Placental pericyte (primary cell): ENCODE measurements around the gene MORN2. TPM values are rescaled to one million over a fixed set of nuclear protein-coding genes. Genes with fewer than 3 reads are reported as not detected.

ENCODE experiments used
- small RNA-seq: library from RNA; depleted of rRNA; stranded (forward); fragments of <200 nt; gene quantifications from one replicate; pipeline ENCODE3, GENCODE V24; 2012; ENCODE audit warnings: low replicate concordance
- total RNA-seq: library from RNA; depleted of rRNA; stranded (reverse); fragments of >200 nt; gene quantifications from 2 replicates; pipeline ENCODE4 v1.2.3, GENCODE V29; 2012

The MORN2 gene
- total RNA-seq, result 6.3 and 8.9 TPM in 2 replicates

GRCh38 chr2:38875576-38876367, at the start of gene MORN2, which contains the start of gene DHX57:
TSS of gene MORN2 (plus strand) at chr2:38875976.
TSS of gene DHX57 (minus strand) at chr2:38875934. CDS start at chr2:38868405, 7,529 bp downstream.

GRCh38 chr2:38889575-38889974, 13.8 kb downstream of the MORN2 start, which contains the start of gene ARHGEF33:
TSS of gene ARHGEF33 (plus strand) at chr2:38889875. CDS start at chr2:38919448, 29,573 bp downstream.

Small RNAs within 50 kb of the gene (small RNA-seq; reads per million reads assigned to genes)
- not detected for gene RNU6-851P

Other genes starting within 250 kb of the MORN2 start
- gene GALM, start 209.9 kb upstream of the MORN2 start, total RNA-seq, result 18.3 and 18.8 TPM in 2 replicates
- gene SRSF7, start 124.6 kb upstream of the MORN2 start, total RNA-seq, result 101 and 134 TPM in 2 replicates
- gene GEMIN6, start 97.8 kb upstream of the MORN2 start, total RNA-seq, result 1.8 and 8.3 TPM in 2 replicates
- gene DHX57, start within 50 bp of the MORN2 start, total RNA-seq, result 25.8 and 29.3 TPM in 2 replicates
- gene ARHGEF33, start 13.9 kb downstream of the MORN2 start, total RNA-seq, result 0.22 and 0.29 TPM in 2 replicates
- 11.4 and 18.5 TPM in 2 replicates for gene SOS1, start 245.1 kb downstream of the MORN2 start, total RNA-seq